Neutrophil (primary cell): ENCODE results near the gene POLR1G.

Source experiments
- H3K27ac ChIP-seq: fragments of 200-600 bp; sonication (generic); 2 replicates; pipeline ENCODE4 v1.5.1; 2016; ENCODE audit warnings: mild to moderate bottlenecking, moderate library complexity
- H3K27me3 ChIP-seq: fragments of 200-600 bp; sonication (generic); 2 replicates; pipeline ENCODE4 v1.6.0; 2016; ENCODE audit warnings: mild to moderate bottlenecking
- H3K36me3 ChIP-seq: fragments of 200-600 bp; sonication (generic); 2 replicates; pipeline ENCODE4 v1.5.1; 2017
- H3K4me1 ChIP-seq, 2 experiments: fragments of 200-600 bp in 1 of 2; sonication (generic) in 1 of 2; 1 replicate in 1 of 2; 2 replicates in 1 of 2; pipeline versions ENCODE4 v1.5.1 to v1.6.1; 2013 to 2016; ENCODE audit warnings: low read depth in 1 of 2, low read length in 1 of 2, mild to moderate bottlenecking in 1 of 2, moderate library complexity in 1 of 2; ENCODE audit not compliant: control insufficient read depth in 1 of 2, insufficient read depth in 1 of 2
- H3K4me3 ChIP-seq, 2 experiments: fragments of 200-600 bp in 1 of 2; sonication (generic) in 1 of 2; 1 replicate in 1 of 2; 2 replicates in 1 of 2; pipeline ENCODE4 v1.5.1; 2013 to 2016; ENCODE audit warnings: low read depth in 1 of 2, low read length in 1 of 2, mild to moderate bottlenecking in 1 of 2, moderate library complexity in 1 of 2
- H3K9me3 ChIP-seq: fragments of 200-600 bp; sonication (generic); 2 replicates; pipeline ENCODE4 v1.5.1; 2016
- CTCF ChIP-seq: fragments of 200-600 bp; sonication (generic); IDR thresholded peaks from 2 replicates; pipeline ENCODE4 v1.5.1; 2016; ENCODE audit warnings: antibody characterized with exemption

Gene POLR1G

GRCh38 chr19:45391346-45391745, 15.1 kb upstream of the POLR1G start:
- Histone ChIP-seq H3K4me3 (no peak overlapping the region), H3K36me3 (no peaks in the 10 kb centered on the region), H3K9me3 (no peaks in the 10 kb centered on the region), H3K4me1 (no peaks in the 10 kb centered on the region), H3K27me3 (peaks cover 73% of the 10 kb centered on the region), H3K27ac (no peak overlapping the region)
- TF ChIP-seq CTCF = no peak

GRCh38 chr19:45391871-45392665, 14.4 kb upstream of the POLR1G start:
- Histone ChIP-seq H3K27me3 (peaks cover 73% of the 10 kb centered on the region), H3K4me1 (no peaks in the 10 kb centered on the region), H3K4me3 (no peak overlapping the region), H3K9me3 (no peaks in the 10 kb centered on the region), H3K36me3 (no peaks in the 10 kb centered on the region), H3K27ac (no peak overlapping the region)
- TF ChIP-seq CTCF = no peak

GRCh38 chr19:45395821-45396617, 10.4 kb upstream of the POLR1G start:
- Histone ChIP-seq H3K4me1 (peaks cover 0 to 6% of the 10 kb centered on the region in 2 experiments), H3K9me3 (no peaks in the 10 kb centered on the region), H3K27ac (no peak overlapping the region), H3K4me3 (no peak overlapping the region), H3K36me3 (no peaks in the 10 kb centered on the region), H3K27me3 (peaks cover 81% of the 10 kb centered on the region)
- no peak for TF ChIP-seq CTCF

- Histone ChIP-seq H3K4me3 (no peak overlapping the region), H3K36me3 (no peaks in the 10 kb centered on the region), H3K27me3 (peaks cover 97% of the 10 kb centered on the region), H3K9me3 (no peaks in the 10 kb centered on the region), H3K4me1 (peaks cover 11 to 15% of the 10 kb centered on the region in 2 experiments), H3K27ac (no peak overlapping the region)
- no peak for TF ChIP-seq CTCF
Measured at GRCh38 chr19:45400192-45400591, 6.3 kb upstream of the POLR1G start.

- no peak overlapping the region for H3K27ac ChIP-seq
- TF ChIP-seq CTCF = no peak
- H3K9me3 ChIP-seq = no peaks in the 10 kb centered on the region
- H3K27me3 ChIP-seq = peaks cover 95% of the 10 kb centered on the region
- H3K4me1 ChIP-seq = peaks cover 27 to 31% of the 10 kb centered on the region in 2 experiments
- H3K36me3 ChIP-seq = no peaks in the 10 kb centered on the region
- no peak overlapping the region for H3K4me3 ChIP-seq
Measured at GRCh38 chr19:45401815-45402214, 4.6 kb upstream of the POLR1G start.
